Gastrocnemius medialis (tissue), 4 donors: ENCODE data around the gene ACOT7.

Experiments used
- POLR2A ChIP-seq, 2 donors: fragments of 450-650 bp; IDR thresholded peaks; one replicate each; pipeline ENCODE4 v1.6.1; 2017; ENCODE audit warnings: antibody characterized with exemption in 2 of 2, mild to moderate bottlenecking in 2 of 2, moderate library complexity in 2 of 2
- TF ChIP-seq, protein P1 (sequence below), 5 experiments: fragments of 450-650 bp in 3 of 5; fragments of 200-600 bp in 2 of 5; sonication (generic) in 2 of 5; IDR thresholded peaks in 4 of 5; conservative IDR thresholded peaks in 1 of 5; 1 replicate in 4 of 5; 2 replicates in 1 of 5; pipeline ENCODE4 v1.5.1; 2016 to 2019; ENCODE audit warnings: antibody characterized with exemption in 5 of 5, mild to moderate bottlenecking in 3 of 5, moderate library complexity in 3 of 5

DNA sequence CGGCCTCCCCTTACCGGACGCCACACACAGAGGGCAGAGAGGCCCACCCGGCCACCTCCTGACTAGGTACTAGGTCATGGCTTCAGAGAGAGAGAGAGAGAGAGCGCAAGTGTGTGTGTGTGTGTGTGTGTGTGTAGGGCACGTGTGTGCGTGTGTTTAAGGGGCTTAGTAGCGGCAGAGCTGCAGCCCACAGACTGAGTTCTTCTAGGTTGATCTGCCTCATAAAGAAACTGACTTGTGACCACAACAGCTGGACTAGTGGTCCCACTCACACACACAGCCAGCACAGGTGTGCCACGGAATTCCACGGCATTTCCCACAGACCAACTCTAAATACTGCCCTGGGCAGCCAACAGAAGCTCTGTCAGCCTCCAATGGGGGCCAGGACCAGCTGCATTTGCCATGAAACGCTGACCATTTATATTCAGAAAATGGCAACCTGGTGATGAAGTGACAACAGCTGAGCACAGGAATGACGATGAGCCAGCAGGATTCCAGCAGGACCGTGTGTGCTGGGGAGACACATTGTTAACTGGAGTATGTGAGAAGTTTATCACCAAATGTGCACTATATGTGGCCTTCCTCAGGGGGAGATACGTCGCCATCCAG lies 93.9 kb downstream of the ACOT7 start:
- TF ChIP-seq, protein P1, sequence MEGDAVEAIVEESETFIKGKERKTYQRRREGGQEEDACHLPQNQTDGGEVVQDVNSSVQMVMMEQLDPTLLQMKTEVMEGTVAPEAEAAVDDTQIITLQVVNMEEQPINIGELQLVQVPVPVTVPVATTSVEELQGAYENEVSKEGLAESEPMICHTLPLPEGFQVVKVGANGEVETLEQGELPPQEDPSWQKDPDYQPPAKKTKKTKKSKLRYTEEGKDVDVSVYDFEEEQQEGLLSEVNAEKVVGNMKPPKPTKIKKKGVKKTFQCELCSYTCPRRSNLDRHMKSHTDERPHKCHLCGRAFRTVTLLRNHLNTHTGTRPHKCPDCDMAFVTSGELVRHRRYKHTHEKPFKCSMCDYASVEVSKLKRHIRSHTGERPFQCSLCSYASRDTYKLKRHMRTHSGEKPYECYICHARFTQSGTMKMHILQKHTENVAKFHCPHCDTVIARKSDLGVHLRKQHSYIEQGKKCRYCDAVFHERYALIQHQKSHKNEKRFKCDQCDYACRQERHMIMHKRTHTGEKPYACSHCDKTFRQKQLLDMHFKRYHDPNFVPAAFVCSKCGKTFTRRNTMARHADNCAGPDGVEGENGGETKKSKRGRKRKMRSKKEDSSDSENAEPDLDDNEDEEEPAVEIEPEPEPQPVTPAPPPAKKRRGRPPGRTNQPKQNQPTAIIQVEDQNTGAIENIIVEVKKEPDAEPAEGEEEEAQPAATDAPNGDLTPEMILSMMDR (IDR thresholded peaks at IDR 0.05 in 4 of 5, conservative IDR thresholded peaks at IDR 0.05 in 1 of 5), result no peak
- no peak for TF ChIP-seq POLR2A (IDR thresholded peaks at IDR 0.05)
